ENCODE results near the gene SFSWAP.
A peak's percentile ranks its signal among the peaks of the same experiment; 100 is the strongest.

The SFSWAP gene

GRCh38 chr12:131830335-131830913, 119.5 kb downstream of the SFSWAP start:
- TF ChIP-seq, protein P1, sequence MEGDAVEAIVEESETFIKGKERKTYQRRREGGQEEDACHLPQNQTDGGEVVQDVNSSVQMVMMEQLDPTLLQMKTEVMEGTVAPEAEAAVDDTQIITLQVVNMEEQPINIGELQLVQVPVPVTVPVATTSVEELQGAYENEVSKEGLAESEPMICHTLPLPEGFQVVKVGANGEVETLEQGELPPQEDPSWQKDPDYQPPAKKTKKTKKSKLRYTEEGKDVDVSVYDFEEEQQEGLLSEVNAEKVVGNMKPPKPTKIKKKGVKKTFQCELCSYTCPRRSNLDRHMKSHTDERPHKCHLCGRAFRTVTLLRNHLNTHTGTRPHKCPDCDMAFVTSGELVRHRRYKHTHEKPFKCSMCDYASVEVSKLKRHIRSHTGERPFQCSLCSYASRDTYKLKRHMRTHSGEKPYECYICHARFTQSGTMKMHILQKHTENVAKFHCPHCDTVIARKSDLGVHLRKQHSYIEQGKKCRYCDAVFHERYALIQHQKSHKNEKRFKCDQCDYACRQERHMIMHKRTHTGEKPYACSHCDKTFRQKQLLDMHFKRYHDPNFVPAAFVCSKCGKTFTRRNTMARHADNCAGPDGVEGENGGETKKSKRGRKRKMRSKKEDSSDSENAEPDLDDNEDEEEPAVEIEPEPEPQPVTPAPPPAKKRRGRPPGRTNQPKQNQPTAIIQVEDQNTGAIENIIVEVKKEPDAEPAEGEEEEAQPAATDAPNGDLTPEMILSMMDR (IDR thresholded peaks at IDR 0.05; ENCODE audit: extremely low read depth, insufficient read depth, missing control alignments) = peak; percentile 88
- peak; percentile 76 for DNase-seq (ENCODE audit: low spot score)
- in situ Hi-C loops (cut with MboI; ENCODE audit: low pct_unique_long_range_greater_than_20kb, low sequenced_read_pairs, unreplicated experiment) = no loop called here

DNA sequence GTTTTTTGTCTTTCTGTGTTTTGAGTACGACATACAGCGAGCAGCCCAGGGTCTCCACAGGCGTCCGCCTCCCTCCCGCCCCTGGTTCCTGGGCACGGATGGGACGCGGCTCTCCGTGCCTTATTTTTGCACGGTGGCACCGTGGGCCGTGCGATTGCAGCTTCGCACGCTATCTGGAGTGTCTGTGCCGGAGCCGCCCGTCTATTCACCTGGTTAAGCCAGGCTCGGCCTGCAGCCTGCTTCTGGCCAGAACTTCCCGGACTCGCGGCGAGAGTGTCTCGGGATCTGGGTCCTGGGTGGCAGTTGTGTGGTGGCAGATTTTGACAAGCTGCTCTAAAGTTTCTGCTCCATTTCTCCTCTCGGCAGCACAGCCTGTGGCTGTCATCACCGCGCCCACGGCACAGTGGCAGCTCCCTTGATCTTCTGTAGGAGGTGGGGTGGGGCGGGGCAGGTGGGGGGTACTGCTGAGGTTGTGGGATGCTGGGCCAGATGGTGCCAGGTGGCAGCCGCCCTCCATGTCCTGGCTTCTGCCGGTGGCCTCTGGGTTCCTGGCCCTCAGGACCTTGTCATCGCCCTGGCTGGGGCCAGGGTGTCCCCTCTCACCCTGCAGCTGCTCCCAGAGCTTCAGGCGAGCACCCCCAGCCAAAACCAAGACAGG, 120.2 kb downstream of the SFSWAP start:
- in situ Hi-C loops (cut with MboI; ENCODE audit: low pct_unique_long_range_greater_than_20kb, low sequenced_read_pairs, unreplicated experiment) = no loop called here
- DNase-seq (ENCODE audit: low spot score) = no peak
- TF ChIP-seq, protein P1 (IDR thresholded peaks at IDR 0.05; ENCODE audit: extremely low read depth, insufficient read depth, missing control alignments) = no peak

DNA sequence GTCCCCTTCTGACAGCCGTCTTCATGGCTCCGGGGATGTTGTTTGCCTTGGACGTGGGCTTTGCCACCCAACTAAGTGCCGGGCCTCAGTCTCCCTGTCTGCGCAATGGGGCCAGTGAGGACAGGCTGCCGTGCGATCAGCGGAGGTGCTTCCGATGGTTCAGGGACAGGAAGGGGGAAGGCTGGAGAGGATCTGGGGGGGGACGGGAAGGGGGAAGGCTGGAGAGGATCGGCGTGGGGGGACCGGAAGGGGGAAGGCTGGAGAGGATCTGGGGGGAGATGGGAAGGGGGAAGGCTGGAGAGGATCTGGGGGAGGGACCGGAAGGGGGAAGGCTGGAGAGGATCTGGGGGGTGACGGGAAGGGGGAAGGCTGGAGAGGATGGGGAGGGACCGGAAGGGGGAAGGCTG, 120.7 kb downstream of the SFSWAP start:
- TF ChIP-seq, protein P1 (IDR thresholded peaks at IDR 0.05; ENCODE audit: extremely low read depth, insufficient read depth, missing control alignments) = no peak
- no peak for DNase-seq (ENCODE audit: low spot score)
- in situ Hi-C loops (cut with MboI; ENCODE audit: low pct_unique_long_range_greater_than_20kb, low sequenced_read_pairs, unreplicated experiment) = no loop called here

GRCh38 chr12:131832321-131833231, 121.7 kb downstream of the SFSWAP start:
- TF ChIP-seq, protein P1 (IDR thresholded peaks at IDR 0.05; ENCODE audit: extremely low read depth, insufficient read depth, missing control alignments) = no peak
- no peak for DNase-seq (ENCODE audit: low spot score)
- in situ Hi-C loops (cut with MboI; ENCODE audit: low pct_unique_long_range_greater_than_20kb, low sequenced_read_pairs, unreplicated experiment) = no loop called here

DNA sequence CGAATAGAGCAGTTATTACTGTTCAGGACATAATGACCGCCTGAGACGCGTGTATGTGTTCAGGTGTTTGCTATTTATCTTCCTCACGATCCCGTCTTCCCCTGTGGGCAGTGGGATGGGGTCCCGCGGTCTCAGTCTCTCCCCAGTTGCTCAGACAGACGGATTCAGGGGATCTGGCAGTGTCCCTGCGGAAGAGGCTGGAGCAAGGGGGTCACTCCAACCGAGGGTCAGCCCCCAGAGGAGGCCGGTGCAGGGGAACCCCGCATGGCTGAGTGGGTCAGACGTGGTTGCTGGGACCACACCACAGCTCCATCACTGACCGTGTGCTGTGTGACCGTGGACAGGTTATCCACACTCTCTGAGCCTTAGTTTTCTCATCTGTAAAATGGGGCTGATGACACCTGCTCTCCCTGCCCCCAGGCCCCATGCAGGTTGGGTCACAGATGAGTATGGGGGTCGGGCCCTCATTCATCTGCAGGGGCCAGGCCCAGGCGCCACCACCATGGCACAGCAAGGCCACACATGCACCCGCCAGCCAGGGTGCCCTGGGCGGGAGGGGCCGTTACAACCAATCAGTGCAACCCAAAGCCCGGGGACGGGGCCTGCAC, 122.5 kb downstream of the SFSWAP start:
- DNase-seq (ENCODE audit: low spot score) = no peak
- in situ Hi-C loops (cut with MboI; ENCODE audit: low pct_unique_long_range_greater_than_20kb, low sequenced_read_pairs, unreplicated experiment) = no loop called here
- TF ChIP-seq, protein P1 (IDR thresholded peaks at IDR 0.05; ENCODE audit: extremely low read depth, insufficient read depth, missing control alignments) = no peak

DNA sequence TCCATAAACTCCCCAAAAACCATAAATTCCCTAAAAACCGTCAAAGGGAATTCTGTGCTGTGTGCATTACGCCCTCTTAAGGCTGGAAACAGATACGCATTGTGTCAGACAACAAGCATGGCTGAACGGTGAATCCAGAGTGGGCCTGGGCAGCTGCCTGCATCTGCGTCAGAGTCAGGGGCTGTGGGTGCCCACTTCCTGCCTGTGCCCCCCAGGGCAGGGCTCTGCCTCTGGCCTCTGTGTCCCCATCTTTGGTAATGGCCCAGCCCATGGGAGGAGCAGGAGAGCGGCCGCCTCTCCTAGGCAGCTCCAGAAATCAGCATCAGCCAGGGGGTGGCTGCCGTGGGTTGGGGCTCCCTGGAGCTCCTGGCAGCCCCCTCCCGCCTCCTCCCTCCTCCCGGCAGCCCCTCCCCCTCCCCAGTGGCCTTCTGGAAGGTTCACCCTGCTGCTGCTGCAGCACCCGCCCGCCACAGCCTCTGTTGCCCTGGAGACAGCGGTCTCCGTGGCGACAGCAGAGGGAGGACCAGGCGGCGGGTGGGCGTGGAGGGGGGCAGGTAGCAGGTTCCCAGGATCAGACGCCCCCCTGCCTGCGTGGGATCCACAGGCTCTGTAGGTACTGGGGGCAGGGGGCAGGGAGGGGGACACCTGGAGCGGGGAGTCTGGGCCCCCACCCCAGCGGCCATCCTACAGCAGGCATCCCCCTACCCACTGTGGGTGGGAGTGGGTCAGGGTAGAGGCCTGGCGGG, 123.2 kb downstream of the SFSWAP start:
- DNase-seq (ENCODE audit: low spot score) = no peak
- TF ChIP-seq, protein P1 (IDR thresholded peaks at IDR 0.05; ENCODE audit: extremely low read depth, insufficient read depth, missing control alignments) = peak; percentile 42
- in situ Hi-C loops (cut with MboI; ENCODE audit: low pct_unique_long_range_greater_than_20kb, low sequenced_read_pairs, unreplicated experiment) = no loop called here
